GM21367 (cell line): Measurements from ENCODE around the gene TNPO1.
"Not testable (repeated sequence)": the region's sequence is repeated elsewhere in the genome, so short reads cannot be mapped to it uniquely, and the experiment has no call there.

Experiments
- ATAC-seq: cut with Tn5 transposase; IDR thresholded peaks from one replicate; pipeline ENCODE4 v1.9.1; 2021; ENCODE audit not compliant: unreplicated experiment

Gene TNPO1

DNA sequence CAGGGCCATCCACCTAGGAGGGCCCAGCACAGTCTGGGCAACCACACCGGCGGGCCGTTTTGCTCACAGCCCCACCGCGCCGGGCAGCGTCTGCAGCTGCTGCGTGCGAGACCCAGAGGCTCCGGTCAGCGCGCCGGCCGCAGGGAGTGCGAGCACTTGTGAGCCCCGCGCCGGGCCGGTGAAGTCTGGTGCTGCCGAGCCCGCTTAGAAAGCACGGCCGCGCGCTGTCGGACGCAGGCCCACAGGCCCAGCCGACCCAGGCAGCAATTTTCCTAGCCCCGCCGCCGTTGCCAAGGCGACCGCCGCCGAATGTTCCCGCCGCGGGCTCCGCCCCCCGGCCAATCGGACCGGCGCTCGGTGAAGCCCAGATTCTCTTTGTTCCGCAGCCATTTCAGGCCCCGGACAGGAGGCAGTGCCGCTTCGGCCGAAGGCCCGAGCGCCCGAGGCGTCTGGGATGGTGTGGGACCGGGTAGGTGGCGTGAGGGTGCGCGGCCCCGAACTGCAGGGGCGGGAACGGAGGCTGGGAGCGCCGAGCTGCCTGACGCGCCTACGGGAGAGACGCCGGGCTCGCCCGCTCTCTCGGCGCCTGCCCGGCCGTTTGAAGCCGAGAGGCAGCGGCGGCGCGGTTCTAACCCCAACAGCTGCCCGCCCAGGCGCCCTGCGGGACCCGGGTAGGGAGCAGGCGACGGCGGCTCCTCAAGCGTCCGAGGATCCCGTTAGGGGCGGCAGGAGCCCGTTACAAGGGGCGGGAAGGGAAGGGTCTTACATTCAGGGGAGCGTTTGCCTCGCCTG lies at the start of gene TNPO1:
TNPO1 (plus strand) TSS at position 378 of the 792 bp plus-strand sequence; CDS start at position 455, 77 bp downstream.
- peak; percentile 82 for ATAC-seq

- ATAC-seq = no peak
Observed at GRCh38 chr5:72767289-72768010, 49.0 kb upstream of the TNPO1 start.

- no peak for ATAC-seq
Observed at GRCh38 chr5:72770266-72770665, 46.2 kb upstream of the TNPO1 start.

DNA sequence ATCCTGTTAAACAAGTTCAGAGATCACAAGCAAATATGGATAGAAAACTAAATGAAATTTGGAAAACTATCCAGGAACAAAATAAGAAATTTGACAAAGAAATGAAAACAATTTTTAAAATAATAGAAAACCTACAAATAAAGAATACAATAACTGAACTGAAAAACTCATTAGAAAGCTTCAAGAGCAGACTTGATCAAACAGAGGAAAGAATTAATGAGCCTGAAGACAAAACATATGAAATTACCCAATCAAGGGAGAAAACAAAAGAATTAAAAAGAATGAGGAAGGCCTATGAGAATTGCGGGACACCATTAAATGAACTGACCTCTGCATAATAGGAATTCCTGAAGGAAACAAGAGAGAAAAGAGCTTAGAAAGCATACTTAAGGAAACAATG lies 39.8 kb upstream of the TNPO1 start:
- ATAC-seq = no peak

DNA sequence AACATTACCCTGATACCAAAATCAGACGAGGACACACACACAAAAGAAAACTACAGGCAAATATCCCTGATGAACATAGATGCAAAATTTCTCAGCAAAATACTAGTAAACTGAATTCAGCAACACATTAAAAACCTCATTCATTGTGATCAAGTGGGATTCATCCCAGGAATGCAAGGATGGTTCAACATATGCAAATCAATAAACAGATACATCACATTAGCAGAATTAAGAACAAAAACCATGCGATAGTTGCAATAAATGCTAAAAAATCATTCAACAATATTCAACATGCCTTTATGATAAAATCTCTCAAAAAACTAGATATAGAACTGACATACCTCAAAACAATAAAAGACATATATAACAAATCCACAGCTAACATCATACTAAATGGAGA lies 36.9 kb upstream of the TNPO1 start:
- ATAC-seq = no peak

DNA sequence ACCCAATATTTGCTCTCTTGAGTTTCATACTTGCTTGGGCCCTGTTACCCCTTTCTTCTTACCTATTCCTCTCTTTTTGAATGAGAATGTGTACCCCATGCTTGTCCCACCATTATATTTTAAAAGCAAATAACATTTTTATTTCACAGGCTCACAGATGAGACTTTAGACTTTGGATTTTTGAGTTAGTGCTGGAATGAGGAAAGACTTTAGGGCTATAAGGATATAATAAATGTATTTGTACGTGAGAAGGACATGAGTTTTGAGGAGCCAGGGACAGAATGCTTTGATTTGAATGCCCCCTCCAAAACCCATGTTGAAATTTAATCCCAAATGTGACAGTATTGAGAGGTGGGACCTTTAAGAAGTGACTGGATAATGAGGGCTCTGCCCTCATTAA lies 33.1 kb upstream of the TNPO1 start:
- no peak for ATAC-seq

GRCh38 chr5:72784129-72784528 lies 32.3 kb upstream of the TNPO1 start:
- no peak for ATAC-seq

GRCh38 chr5:72785801-72786200 lies 30.7 kb upstream of the TNPO1 start:
- no peak for ATAC-seq

DNA sequence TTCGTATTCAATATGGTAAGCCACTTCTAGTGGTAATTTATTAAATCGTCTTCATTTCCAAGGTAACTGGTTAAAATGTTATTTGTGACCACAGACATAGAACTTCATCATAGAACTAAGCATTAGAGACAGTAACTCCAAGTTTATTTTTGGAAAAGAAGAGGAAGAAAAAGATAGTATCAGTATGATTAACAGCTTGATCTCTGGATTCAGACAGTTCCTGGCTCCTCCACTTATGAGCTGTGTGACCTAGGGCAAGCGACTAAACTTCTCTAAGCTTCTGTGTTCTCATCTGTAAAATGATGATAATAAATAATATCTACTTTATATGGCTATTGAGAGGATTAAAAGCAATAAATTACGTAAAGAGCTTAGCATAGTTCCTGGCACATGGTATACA lies 29.8 kb upstream of the TNPO1 start:
- no peak for ATAC-seq

GRCh38 chr5:72788866-72789505 lies 27.5 kb upstream of the TNPO1 start:
- no peak for ATAC-seq

- ATAC-seq = no peak
Observed at GRCh38 chr5:72790186-72790585, 26.3 kb upstream of the TNPO1 start.

DNA sequence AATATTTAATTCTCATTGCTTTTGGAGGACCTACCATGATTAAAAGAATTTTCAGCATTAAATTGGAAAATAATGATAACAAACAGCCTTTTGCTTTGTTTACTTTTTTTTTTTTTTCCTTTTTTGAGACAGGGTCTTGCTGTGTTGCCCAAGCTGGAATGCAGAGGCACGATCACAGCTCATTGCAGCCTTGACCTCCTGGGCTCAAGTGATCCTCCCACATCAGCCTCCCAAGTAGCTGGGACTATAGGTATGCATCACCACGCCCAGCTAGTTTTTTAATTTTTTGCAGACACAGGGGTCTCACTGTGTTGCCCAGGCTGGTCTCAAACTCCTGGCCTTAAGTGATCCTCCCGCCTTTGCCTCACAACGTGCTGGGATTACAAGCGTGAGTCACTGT lies 23.8 kb upstream of the TNPO1 start:
- ATAC-seq = not testable (repeated sequence)

GRCh38 chr5:72796001-72796400 lies 20.5 kb upstream of the TNPO1 start:
- no peak for ATAC-seq

DNA sequence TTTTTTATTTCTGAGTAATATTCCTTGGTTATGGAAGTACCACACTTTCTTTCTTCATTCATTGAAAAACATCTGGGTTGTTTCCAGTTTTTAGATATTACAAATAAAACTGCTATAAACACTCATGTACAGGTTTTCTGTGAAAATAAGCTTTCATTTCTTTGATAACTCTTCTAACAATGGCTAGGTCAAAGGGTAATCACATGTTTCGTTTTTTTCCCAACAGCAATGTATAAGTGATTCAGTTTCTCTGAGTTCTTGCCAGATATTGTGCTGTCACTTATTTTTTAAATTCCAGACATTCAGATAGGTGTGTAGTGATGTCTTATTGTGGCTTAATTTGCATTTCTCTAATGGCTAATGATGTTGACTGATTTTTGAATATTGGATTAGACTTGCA lies 16.7 kb upstream of the TNPO1 start:
- no peak for ATAC-seq

- ATAC-seq = not testable (repeated sequence)
Observed at GRCh38 chr5:72808637-72809036, 7.8 kb upstream of the TNPO1 start.

- ATAC-seq = no peak
Observed at GRCh38 chr5:72811849-72812248, 4.6 kb upstream of the TNPO1 start.

- ATAC-seq = no peak
Observed at GRCh38 chr5:72812488-72812887, 4.0 kb upstream of the TNPO1 start.

DNA sequence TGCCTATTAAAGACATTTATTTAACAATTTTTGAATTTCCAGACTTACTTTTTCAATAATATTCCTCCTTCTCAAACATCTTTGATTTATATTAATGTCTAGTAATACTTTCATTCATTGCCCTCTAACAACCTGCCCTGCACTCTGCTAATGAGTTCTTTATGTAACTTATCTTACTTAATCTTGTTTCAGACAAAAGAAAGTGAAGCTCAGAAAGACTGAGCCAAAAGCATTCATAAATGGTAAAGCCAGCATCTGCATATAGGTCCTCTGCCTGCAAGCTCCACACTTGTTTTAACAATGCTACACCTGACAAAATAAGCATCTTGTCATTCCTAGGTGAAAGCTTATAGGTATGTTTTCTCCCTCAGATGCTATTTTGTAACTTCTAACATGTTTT lies 2.4 kb upstream of the TNPO1 start:
- ATAC-seq = no peak

GRCh38 chr5:72814864-72815263 lies 1.6 kb upstream of the TNPO1 start:
- no peak for ATAC-seq

GRCh38 chr5:72815580-72816283 lies 729 bp upstream of the TNPO1 start:
- ATAC-seq = no peak

DNA sequence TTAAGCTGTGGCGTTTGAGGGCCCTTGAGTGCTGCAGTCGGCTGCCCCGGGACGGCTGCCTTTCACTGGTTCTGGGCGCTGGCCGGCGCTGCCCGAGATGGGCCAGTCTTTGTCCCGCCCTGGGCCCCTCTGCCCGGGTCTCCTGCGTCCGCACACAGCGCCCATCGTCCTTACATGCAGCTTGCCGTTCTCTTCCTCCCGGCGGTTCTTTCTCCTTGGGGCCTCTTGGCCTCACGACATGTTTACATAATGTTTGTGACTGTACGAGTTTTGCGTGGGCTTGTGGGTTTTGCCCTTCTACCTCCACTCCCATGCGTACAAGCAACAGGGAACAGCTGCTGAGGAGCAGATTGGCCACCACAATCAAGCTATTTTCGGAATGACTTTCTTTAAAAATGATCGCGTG lies 618 bp downstream of the TNPO1 start:
- ATAC-seq = peak; percentile 23
